Measurements from ENCODE around the gene C1orf159.

DNA sequence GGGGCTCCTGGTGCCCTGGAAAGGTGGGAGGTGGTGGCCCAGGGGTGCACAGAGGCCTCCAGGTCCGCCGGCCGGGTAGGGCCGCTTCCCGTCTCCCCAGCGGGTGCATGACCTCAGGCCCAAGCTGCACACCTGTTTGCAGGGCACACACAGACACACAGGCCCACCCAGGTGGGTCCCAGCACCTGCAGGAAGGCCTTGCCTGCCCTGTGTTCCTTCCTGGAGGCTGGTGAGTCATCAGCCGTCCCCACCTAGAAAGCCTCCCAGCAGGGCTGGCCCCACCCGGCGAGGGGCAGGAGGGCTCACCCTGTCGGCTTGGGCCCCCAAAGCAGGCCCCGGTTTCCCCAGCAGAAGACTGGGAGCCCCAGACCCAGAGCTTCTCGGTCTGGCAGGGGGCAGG, 34.2 kb upstream of the C1orf159 start:
- TF ChIP-seq, protein P1, sequence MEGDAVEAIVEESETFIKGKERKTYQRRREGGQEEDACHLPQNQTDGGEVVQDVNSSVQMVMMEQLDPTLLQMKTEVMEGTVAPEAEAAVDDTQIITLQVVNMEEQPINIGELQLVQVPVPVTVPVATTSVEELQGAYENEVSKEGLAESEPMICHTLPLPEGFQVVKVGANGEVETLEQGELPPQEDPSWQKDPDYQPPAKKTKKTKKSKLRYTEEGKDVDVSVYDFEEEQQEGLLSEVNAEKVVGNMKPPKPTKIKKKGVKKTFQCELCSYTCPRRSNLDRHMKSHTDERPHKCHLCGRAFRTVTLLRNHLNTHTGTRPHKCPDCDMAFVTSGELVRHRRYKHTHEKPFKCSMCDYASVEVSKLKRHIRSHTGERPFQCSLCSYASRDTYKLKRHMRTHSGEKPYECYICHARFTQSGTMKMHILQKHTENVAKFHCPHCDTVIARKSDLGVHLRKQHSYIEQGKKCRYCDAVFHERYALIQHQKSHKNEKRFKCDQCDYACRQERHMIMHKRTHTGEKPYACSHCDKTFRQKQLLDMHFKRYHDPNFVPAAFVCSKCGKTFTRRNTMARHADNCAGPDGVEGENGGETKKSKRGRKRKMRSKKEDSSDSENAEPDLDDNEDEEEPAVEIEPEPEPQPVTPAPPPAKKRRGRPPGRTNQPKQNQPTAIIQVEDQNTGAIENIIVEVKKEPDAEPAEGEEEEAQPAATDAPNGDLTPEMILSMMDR (IDR thresholded peaks at IDR 0.05; ENCODE audit: low read depth, low read length): no peak
- TF ChIP-seq EZH2phosphoT487 (IDR thresholded peaks at IDR 0.05; ENCODE audit: low read depth): no peak
